ENCODE data around the gene PCNT. TPM values are rescaled to one million over a fixed set of nuclear protein-coding genes. Genes with fewer than 3 reads are reported as not detected.
"Not testable (repeated sequence)": the region's sequence is repeated elsewhere in the genome, so short reads cannot be mapped to it uniquely, and the experiment has no call there.

The PCNT gene
- total RNA-seq, 1 donor from 2014 or later, result 36.0 TPM

GRCh38 chr21:46461909-46462308 lies 138.0 kb downstream of the PCNT start:
- peaks cover 2% of the 10 kb centered on the region for H3K27me3 Mint-ChIP-seq (ENCODE audit: unreplicated experiment)
- no peak overlapping the region for H3K27ac Mint-ChIP-seq (ENCODE audit: unreplicated experiment)
- no peak for DNase-seq (ENCODE audit: low spot score)
- no peak overlapping the region for H3K4me3 Mint-ChIP-seq (ENCODE audit: unreplicated experiment)
- H3K4me1 Mint-ChIP-seq (ENCODE audit: unreplicated experiment), result peaks cover 15% of the 10 kb centered on the region
- no peaks in the 10 kb centered on the region for H3K9me3 Mint-ChIP-seq (ENCODE audit: unreplicated experiment)
- no peak for TF ChIP-seq CTCF (IDR thresholded peaks at IDR 0.05; ENCODE audit: unreplicated experiment)
- H3K36me3 Mint-ChIP-seq (ENCODE audit: low read depth, unreplicated experiment), result peaks cover 4% of the 10 kb centered on the region

GRCh38 chr21:46465153-46465552 lies 141.2 kb downstream of the PCNT start:
- not testable (repeated sequence) for H3K4me3 Mint-ChIP-seq (ENCODE audit: unreplicated experiment); DNase-seq (ENCODE audit: low spot score); H3K36me3 Mint-ChIP-seq (ENCODE audit: low read depth, unreplicated experiment); H3K27me3 Mint-ChIP-seq (ENCODE audit: unreplicated experiment); H3K27ac Mint-ChIP-seq (ENCODE audit: unreplicated experiment); H3K9me3 Mint-ChIP-seq (ENCODE audit: unreplicated experiment)
- H3K4me1 Mint-ChIP-seq (ENCODE audit: unreplicated experiment), result peaks cover 12% of the 10 kb centered on the region

GRCh38 chr21:46465651-46466050 lies 141.7 kb downstream of the PCNT start:
- H3K27me3 Mint-ChIP-seq (ENCODE audit: unreplicated experiment), result peaks cover 2% of the 10 kb centered on the region
- peaks cover 4% of the 10 kb centered on the region for H3K36me3 Mint-ChIP-seq (ENCODE audit: low read depth, unreplicated experiment)

GRCh38 chr21:46468108-46468774 lies 144.3 kb downstream of the PCNT start:
- H3K4me1 Mint-ChIP-seq (ENCODE audit: unreplicated experiment), result peaks cover 27% of the 10 kb centered on the region
- TF ChIP-seq CTCF (IDR thresholded peaks at IDR 0.05; ENCODE audit: unreplicated experiment), result no peak
- no peak overlapping the region for H3K27ac Mint-ChIP-seq (ENCODE audit: unreplicated experiment)
- DNase-seq (ENCODE audit: low spot score), result no peak
- peaks cover 5% of the 10 kb centered on the region for H3K27me3 Mint-ChIP-seq (ENCODE audit: unreplicated experiment)
- no peaks in the 10 kb centered on the region for H3K9me3 Mint-ChIP-seq (ENCODE audit: unreplicated experiment)
- peaks cover 8% of the 10 kb centered on the region for H3K36me3 Mint-ChIP-seq (ENCODE audit: low read depth, unreplicated experiment)
- H3K4me3 Mint-ChIP-seq (ENCODE audit: unreplicated experiment), result no peak overlapping the region

More at GRCh38 chr21:46465651-46466050, 141.7 kb downstream of the PCNT start:
- TF ChIP-seq CTCF (IDR thresholded peaks at IDR 0.05; ENCODE audit: unreplicated experiment), result no peak
- Mint-ChIP-seq H3K4me3 (ENCODE audit: unreplicated experiment) (no peak overlapping the region), H3K27ac (ENCODE audit: unreplicated experiment) (no peak overlapping the region), H3K9me3 (ENCODE audit: unreplicated experiment) (no peaks in the 10 kb centered on the region), H3K4me1 (ENCODE audit: unreplicated experiment) (peaks cover 12% of the 10 kb centered on the region)
- no peak for DNase-seq (ENCODE audit: low spot score)

- DNase-seq (ENCODE audit: low spot score), result no peak
- TF ChIP-seq CTCF (IDR thresholded peaks at IDR 0.05; ENCODE audit: unreplicated experiment), result no peak
- peaks cover 5% of the 10 kb centered on the region for H3K27me3 Mint-ChIP-seq (ENCODE audit: unreplicated experiment)
- H3K36me3 Mint-ChIP-seq (ENCODE audit: low read depth, unreplicated experiment), result peaks cover 11% of the 10 kb centered on the region
- H3K4me3 Mint-ChIP-seq (ENCODE audit: unreplicated experiment), result no peak overlapping the region
- H3K27ac Mint-ChIP-seq (ENCODE audit: unreplicated experiment), result no peak overlapping the region
- peaks cover 27% of the 10 kb centered on the region for H3K4me1 Mint-ChIP-seq (ENCODE audit: unreplicated experiment)
- no peaks in the 10 kb centered on the region for H3K9me3 Mint-ChIP-seq (ENCODE audit: unreplicated experiment)
These were observed 145.3 kb downstream of the PCNT start for GRCh38 chr21:46469275-46469674.
